Measurements from ENCODE around the gene PCBP1. TPM values are rescaled to one million over a fixed set of nuclear protein-coding genes. Genes with fewer than 3 reads are reported as not detected.
A peak's percentile ranks its signal among the peaks of the same experiment; 100 is the strongest.

Gene PCBP1
- total and polyA plus RNA-seq, 2 experiments from 2014 or later: 212 to 393 TPM

DNA sequence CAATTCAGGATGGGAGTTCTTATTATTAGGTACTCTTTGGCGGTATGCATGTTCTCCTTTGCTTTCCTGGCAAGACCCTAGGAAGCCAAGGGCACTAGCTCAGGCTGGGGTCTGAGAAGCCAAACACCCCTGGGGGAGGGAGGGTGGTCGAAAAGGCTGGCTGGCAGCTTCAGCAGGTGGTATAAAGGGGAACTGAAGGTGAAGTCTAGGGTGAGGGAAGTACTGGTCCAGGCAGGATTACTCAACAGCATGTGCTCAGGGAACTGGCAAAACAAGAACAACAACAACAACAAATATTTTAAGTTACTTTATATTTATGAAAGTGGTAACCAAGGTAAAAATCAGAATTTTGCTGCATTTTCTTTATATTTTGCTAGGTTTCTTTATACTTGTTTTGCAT, 40.7 kb upstream of the PCBP1 start (continued):
- TF ChIP-seq, protein P1, sequence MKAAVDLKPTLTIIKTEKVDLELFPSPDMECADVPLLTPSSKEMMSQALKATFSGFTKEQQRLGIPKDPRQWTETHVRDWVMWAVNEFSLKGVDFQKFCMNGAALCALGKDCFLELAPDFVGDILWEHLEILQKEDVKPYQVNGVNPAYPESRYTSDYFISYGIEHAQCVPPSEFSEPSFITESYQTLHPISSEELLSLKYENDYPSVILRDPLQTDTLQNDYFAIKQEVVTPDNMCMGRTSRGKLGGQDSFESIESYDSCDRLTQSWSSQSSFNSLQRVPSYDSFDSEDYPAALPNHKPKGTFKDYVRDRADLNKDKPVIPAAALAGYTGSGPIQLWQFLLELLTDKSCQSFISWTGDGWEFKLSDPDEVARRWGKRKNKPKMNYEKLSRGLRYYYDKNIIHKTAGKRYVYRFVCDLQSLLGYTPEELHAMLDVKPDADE (IDR thresholded peaks at IDR 0.05): no peak
- no peak for TF ChIP-seq POLR2AphosphoS5 (IDR thresholded peaks at IDR 0.05; ENCODE audit: low read depth)
- TF ChIP-seq CREB1 (CRISPR knock-in tag; IDR thresholded peaks at IDR 0.05; ENCODE audit: low read depth): no peak
- TF ChIP-seq ZNF114 (CRISPR knock-in tag; IDR thresholded peaks at IDR 0.05): no peak
- no peak for TF ChIP-seq ZNF331 (CRISPR knock-in tag; IDR thresholded peaks at IDR 0.05; ENCODE audit: low read depth)
- TF ChIP-seq JUNB (IDR thresholded peaks at IDR 0.05; ENCODE audit: unreplicated experiment): no peak
- TF ChIP-seq EZH2phosphoT487 (IDR thresholded peaks at IDR 0.05; ENCODE audit: unreplicated experiment): no peak
- TF ChIP-seq, protein P2, sequence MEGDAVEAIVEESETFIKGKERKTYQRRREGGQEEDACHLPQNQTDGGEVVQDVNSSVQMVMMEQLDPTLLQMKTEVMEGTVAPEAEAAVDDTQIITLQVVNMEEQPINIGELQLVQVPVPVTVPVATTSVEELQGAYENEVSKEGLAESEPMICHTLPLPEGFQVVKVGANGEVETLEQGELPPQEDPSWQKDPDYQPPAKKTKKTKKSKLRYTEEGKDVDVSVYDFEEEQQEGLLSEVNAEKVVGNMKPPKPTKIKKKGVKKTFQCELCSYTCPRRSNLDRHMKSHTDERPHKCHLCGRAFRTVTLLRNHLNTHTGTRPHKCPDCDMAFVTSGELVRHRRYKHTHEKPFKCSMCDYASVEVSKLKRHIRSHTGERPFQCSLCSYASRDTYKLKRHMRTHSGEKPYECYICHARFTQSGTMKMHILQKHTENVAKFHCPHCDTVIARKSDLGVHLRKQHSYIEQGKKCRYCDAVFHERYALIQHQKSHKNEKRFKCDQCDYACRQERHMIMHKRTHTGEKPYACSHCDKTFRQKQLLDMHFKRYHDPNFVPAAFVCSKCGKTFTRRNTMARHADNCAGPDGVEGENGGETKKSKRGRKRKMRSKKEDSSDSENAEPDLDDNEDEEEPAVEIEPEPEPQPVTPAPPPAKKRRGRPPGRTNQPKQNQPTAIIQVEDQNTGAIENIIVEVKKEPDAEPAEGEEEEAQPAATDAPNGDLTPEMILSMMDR (conservative IDR thresholded peaks at IDR 0.05; ENCODE audit: low read depth in 2 of 2): no peak

DNA sequence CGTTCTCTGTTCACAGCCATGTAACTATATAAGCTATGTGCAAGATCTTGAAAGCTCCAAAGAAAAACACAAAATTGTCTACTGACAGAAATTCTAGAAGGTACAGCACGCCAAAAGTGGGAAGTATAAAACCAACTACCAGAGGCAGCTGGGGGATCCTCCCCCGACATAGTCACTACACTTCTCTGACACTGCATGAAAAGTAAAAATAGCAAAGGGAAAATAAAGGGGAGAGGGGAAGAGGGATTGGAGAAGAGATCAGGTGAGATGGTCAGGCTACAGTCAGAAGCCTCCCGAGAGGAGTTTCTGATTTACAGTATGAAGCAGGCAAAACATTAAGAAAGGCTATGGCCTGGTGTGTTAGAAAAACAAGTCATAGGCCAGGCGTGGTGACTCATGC, 39.8 kb upstream of the PCBP1 start:
- TF ChIP-seq CREB1 (CRISPR knock-in tag; IDR thresholded peaks at IDR 0.05; ENCODE audit: low read depth) (no peak), POLR2AphosphoS5 (IDR thresholded peaks at IDR 0.05; ENCODE audit: low read depth) (no peak)
- Histone ChIP-seq H3K36me3 (ENCODE audit: insufficient read depth) (no peaks in the 10 kb centered on the region; the same call in 1 of the 2 replicates), H3K4me3 (no peak overlapping the region), H3K9me2 (ENCODE audit: insufficient read depth) (no peaks in the 10 kb centered on the region), H3K4me2 (no peak overlapping the region), H3K79me2 (replicated peaks; ENCODE audit: insufficient read depth) (no peaks in the 10 kb centered on the region), H3K4me1 (ENCODE audit: insufficient read depth) (no peaks in the 10 kb centered on the region), H4K20me1 (replicated peaks; ENCODE audit: insufficient read depth) (no peaks in the 10 kb centered on the region), H3K27me3 (ENCODE audit: insufficient read depth) (no peaks in the 10 kb centered on the region), H3F3A (replicated peaks; ENCODE audit: low read depth) (0 out of 2 replicates have a peak, but pooled peaks cover 10% of the 10 kb centered on the region), H2AFZ (no peak overlapping the region), H3K27ac (ENCODE audit: low read depth) (peak overlapping the region; percentile 36; the same call in 1 of the 2 replicates)
- ATAC-seq (no peak), DNase-seq (ENCODE audit: low spot score) (no peak)
- Mint-ChIP-seq H3K4me3 (no peak overlapping the region), H3K4me1 (no peaks in the 10 kb centered on the region; the same call in 2 of the 3 replicates), H3K36me3 (ENCODE audit: low read depth) (peaks cover 17% of the 10 kb centered on the region), H3K27ac (peak overlapping the region; percentile 32; the same call in 1 of the 2 replicates), H3K9me3 (no peaks in the 10 kb centered on the region), H3K27me3 (ENCODE audit: insufficient read depth, low read depth, poor library complexity) (peaks cover 2% of the 10 kb centered on the region)

DNA sequence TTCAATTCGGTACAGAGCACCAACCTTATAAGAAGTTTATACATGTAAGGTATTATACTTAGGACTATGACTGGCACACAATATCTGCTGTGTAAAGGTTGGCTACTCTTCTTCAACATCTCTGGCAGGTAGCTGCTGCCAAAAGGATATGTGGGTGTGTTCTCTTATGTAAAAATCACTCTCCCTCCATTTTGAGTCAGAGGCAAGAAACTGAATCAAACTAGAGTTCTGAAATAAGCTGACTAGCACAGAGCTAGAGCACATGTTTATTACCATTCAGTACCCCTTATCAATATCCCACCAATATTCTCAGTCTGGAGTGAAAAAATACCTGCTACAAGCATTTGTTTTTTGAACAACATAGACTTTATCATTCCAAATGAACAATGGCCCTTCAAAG, 38.0 kb upstream of the PCBP1 start:
- Histone ChIP-seq H3K27me3 (ENCODE audit: insufficient read depth) (no peaks in the 10 kb centered on the region), H3K9me2 (ENCODE audit: insufficient read depth) (no peaks in the 10 kb centered on the region), H2AFZ (no peak overlapping the region), H4K20me1 (replicated peaks; ENCODE audit: insufficient read depth) (no peaks in the 10 kb centered on the region), H3K4me1 (ENCODE audit: insufficient read depth) (no peaks in the 10 kb centered on the region), H3F3A (replicated peaks; ENCODE audit: low read depth) (0 out of 2 replicates have a peak, but pooled peaks cover 7% of the 10 kb centered on the region), H3K4me2 (no peak overlapping the region), H3K79me2 (replicated peaks; ENCODE audit: insufficient read depth) (no peaks in the 10 kb centered on the region), H3K27ac (ENCODE audit: low read depth) (no peak overlapping the region), H3K36me3 (ENCODE audit: insufficient read depth) (no peaks in the 10 kb centered on the region; the same call in none of the 2 replicates), H3K4me3 (no peak overlapping the region)
- H3K4me3 Mint-ChIP-seq: no peak overlapping the region
- DNase-seq (ENCODE audit: low spot score) (no peak), ATAC-seq (no peak)
- H3K9me3 Mint-ChIP-seq: no peaks in the 10 kb centered on the region
- no peaks in the 10 kb centered on the region; the same call in 2 of the 3 replicates for H3K4me1 Mint-ChIP-seq
- H3K27ac Mint-ChIP-seq: no peak overlapping the region
- peaks cover 17% of the 10 kb centered on the region for H3K36me3 Mint-ChIP-seq (ENCODE audit: low read depth)
- H3K27me3 Mint-ChIP-seq (ENCODE audit: insufficient read depth, low read depth, poor library complexity): peaks cover 4% of the 10 kb centered on the region
- TF ChIP-seq, protein P1 (IDR thresholded peaks at IDR 0.05): no peak
- TF ChIP-seq ZNF114 (CRISPR knock-in tag; IDR thresholded peaks at IDR 0.05) (no peak), EZH2phosphoT487 (IDR thresholded peaks at IDR 0.05; ENCODE audit: unreplicated experiment) (no peak), POLR2AphosphoS5 (IDR thresholded peaks at IDR 0.05; ENCODE audit: low read depth) (no peak)
- TF ChIP-seq, protein P3, sequence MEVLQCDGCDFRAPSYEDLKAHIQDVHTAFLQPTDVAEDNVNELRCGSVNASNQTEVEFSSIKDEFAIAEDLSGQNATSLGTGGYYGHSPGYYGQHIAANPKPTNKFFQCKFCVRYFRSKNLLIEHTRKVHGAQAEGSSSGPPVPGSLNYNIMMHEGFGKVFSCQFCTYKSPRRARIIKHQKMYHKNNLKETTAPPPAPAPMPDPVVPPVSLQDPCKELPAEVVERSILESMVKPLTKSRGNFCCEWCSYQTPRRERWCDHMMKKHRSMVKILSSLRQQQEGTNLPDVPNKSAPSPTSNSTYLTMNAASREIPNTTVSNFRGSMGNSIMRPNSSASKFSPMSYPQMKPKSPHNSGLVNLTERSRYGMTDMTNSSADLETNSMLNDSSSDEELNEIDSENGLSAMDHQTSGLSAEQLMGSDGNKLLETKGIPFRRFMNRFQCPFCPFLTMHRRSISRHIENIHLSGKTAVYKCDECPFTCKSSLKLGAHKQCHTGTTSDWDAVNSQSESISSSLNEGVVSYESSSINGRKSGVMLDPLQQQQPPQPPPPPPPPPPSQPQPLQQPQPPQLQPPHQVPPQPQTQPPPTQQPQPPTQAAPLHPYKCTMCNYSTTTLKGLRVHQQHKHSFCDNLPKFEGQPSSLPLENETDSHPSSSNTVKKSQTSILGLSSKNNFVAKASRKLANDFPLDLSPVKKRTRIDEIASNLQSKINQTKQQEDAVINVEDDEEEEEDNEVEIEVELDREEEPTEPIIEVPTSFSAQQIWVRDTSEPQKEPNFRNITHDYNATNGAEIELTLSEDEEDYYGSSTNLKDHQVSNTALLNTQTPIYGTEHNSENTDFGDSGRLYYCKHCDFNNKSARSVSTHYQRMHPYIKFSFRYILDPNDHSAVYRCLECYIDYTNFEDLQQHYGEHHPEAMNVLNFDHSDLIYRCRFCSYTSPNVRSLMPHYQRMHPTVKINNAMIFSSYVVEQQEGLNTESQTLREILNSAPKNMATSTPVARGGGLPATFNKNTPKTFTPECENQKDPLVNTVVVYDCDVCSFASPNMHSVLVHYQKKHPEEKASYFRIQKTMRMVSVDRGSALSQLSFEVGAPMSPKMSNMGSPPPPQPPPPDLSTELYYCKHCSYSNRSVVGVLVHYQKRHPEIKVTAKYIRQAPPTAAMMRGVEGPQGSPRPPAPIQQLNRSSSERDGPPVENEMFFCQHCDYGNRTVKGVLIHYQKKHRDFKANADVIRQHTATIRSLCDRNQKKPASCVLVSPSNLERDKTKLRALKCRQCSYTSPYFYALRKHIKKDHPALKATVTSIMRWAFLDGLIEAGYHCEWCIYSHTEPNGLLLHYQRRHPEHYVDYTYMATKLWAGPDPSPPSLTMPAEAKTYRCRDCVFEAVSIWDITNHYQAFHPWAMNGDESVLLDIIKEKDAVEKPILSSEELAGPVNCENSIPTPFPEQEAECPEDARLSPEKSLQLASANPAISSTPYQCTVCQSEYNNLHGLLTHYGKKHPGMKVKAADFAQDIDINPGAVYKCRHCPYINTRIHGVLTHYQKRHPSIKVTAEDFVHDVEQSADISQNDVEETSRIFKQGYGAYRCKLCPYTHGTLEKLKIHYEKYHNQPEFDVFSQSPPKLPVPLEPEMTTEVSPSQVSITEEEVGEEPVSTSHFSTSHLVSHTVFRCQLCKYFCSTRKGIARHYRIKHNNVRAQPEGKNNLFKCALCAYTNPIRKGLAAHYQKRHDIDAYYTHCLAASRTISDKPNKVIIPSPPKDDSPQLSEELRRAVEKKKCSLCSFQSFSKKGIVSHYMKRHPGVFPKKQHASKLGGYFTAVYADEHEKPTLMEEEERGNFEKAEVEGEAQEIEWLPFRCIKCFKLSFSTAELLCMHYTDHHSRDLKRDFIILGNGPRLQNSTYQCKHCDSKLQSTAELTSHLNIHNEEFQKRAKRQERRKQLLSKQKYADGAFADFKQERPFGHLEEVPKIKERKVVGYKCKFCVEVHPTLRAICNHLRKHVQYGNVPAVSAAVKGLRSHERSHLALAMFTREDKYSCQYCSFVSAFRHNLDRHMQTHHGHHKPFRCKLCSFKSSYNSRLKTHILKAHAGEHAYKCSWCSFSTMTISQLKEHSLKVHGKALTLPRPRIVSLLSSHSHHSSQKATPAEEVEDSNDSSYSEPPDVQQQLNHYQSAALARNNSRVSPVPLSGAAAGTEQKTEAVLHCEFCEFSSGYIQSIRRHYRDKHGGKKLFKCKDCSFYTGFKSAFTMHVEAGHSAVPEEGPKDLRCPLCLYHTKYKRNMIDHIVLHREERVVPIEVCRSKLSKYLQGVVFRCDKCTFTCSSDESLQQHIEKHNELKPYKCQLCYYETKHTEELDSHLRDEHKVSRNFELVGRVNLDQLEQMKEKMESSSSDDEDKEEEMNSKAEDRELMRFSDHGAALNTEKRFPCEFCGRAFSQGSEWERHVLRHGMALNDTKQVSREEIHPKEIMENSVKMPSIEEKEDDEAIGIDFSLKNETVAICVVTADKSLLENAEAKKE (CRISPR knock-in tag; IDR thresholded peaks at IDR 0.05): no peak
